ACC112 (cell line): ENCODE results near the gene DLG4.
A peak's percentile ranks its signal among the peaks of the same experiment; 100 is the strongest.
"Not testable (repeated sequence)": the region's sequence is repeated elsewhere in the genome, so short reads cannot be mapped to it uniquely, and the experiment has no call there.

Experiments used
- H2AFZ ChIP-seq: fragments of 200-600 bp; sonication (generic); one replicate; pipeline ENCODE4 v1.6.0; 2017; ENCODE audit warnings: antibody characterized with exemption, low read length; ENCODE audit not compliant: unreplicated experiment
- H3K27ac ChIP-seq: fragments of 200-600 bp; sonication (generic); 2 replicates; pipeline ENCODE4 v1.5.1; 2014; ENCODE audit warnings: low read depth, mild to moderate bottlenecking, antibody characterized with exemption, low read length, moderate library complexity
- H3K27me3 ChIP-seq: fragments of 200-600 bp; sonication (generic); 2 replicates; pipeline ENCODE4 v1.6.1; 2014; ENCODE audit warnings: mild to moderate bottlenecking, antibody characterized with exemption, low read length, moderate library complexity, mixed read lengths; ENCODE audit not compliant: insufficient read depth
- H3K36me3 ChIP-seq: fragments of 200-600 bp; sonication (generic); 2 replicates; pipeline ENCODE4 v1.6.1; 2016; ENCODE audit warnings: mild to moderate bottlenecking, antibody characterized with exemption, low read length, moderate library complexity, mixed read lengths; ENCODE audit not compliant: insufficient read depth
- H3K4me1 ChIP-seq: fragments of 200-600 bp; sonication (generic); one replicate; pipeline ENCODE4 v1.6.1; 2016; ENCODE audit warnings: low read length, mixed read lengths; ENCODE audit not compliant: insufficient read depth, unreplicated experiment, control insufficient read depth
- H3K4me3 ChIP-seq: fragments of 200-600 bp; sonication (generic); 2 replicates; pipeline ENCODE4 v1.5.1; 2014; ENCODE audit warnings: mild to moderate bottlenecking, low read depth, low read length
- H3K79me2 ChIP-seq: fragments of 200-600 bp; sonication (generic); one replicate; pipeline ENCODE4 v1.6.0; 2016; ENCODE audit warnings: low read length; ENCODE audit not compliant: control insufficient read depth, unreplicated experiment, insufficient read depth

The DLG4 gene

GRCh38 chr17:7248796-7249195 lies 29.2 kb upstream of the DLG4 start:
- H3K36me3 ChIP-seq: peaks cover 7% of the 10 kb centered on the region; the same call in 1 of the 2 replicates
- H3K79me2 ChIP-seq: peaks cover 59% of the 10 kb centered on the region
- H2AFZ ChIP-seq: no peak overlapping the region
- H3K4me3 ChIP-seq: peak overlapping the region; percentile 23; the same call in 1 of the 2 replicates
- no peak overlapping the region for H3K27ac ChIP-seq
- peaks cover 25% of the 10 kb centered on the region for H3K4me1 ChIP-seq
- H3K27me3 ChIP-seq: no peaks in the 10 kb centered on the region

- no peak overlapping the region for H2AFZ ChIP-seq
- peaks cover 51% of the 10 kb centered on the region for H3K79me2 ChIP-seq
- no peaks in the 10 kb centered on the region for H3K27me3 ChIP-seq
- peaks cover 22% of the 10 kb centered on the region for H3K4me1 ChIP-seq
- H3K4me3 ChIP-seq: no peak overlapping the region
- H3K27ac ChIP-seq: no peak overlapping the region
- peaks cover 2% of the 10 kb centered on the region; the same call in 1 of the 2 replicates for H3K36me3 ChIP-seq
Observed at GRCh38 chr17:7246779-7247178, 27.1 kb upstream of the DLG4 start.

GRCh38 chr17:7243838-7244237 lies 24.2 kb upstream of the DLG4 start:
- H3K79me2 ChIP-seq: peaks cover 50% of the 10 kb centered on the region
- H3K4me3 ChIP-seq, H3K27me3 ChIP-seq, H2AFZ ChIP-seq: not testable (repeated sequence)
- H3K27ac ChIP-seq: peak overlapping the region; percentile 96; the same call in 1 of the 2 replicates
- H3K4me1 ChIP-seq: peaks cover 23% of the 10 kb centered on the region
- peaks cover 14% of the 10 kb centered on the region; the same call in 1 of the 2 replicates for H3K36me3 ChIP-seq

GRCh38 chr17:7243453-7243729 lies 23.8 kb upstream of the DLG4 start:
- Histone ChIP-seq H3K4me3 (peak overlapping the region; percentile 91), H3K36me3 (peaks cover 14% of the 10 kb centered on the region; the same call in 1 of the 2 replicates), H2AFZ (no peak overlapping the region), H3K27ac (peak overlapping the region; percentile 96), H3K4me1 (peaks cover 21% of the 10 kb centered on the region), H3K27me3 (no peaks in the 10 kb centered on the region), H3K79me2 (peaks cover 50% of the 10 kb centered on the region)

- Histone ChIP-seq H2AFZ (peak overlapping the region; percentile 71), H3K4me1 (peaks cover 21% of the 10 kb centered on the region), H3K27ac (peak overlapping the region; percentile 96), H3K79me2 (peaks cover 46% of the 10 kb centered on the region), H3K27me3 (no peaks in the 10 kb centered on the region), H3K36me3 (peaks cover 14% of the 10 kb centered on the region; the same call in 1 of the 2 replicates), H3K4me3 (peak overlapping the region; percentile 91)
Observed at GRCh38 chr17:7242717-7243452, 23.2 kb upstream of the DLG4 start.

GRCh38 chr17:7241783-7242716 lies 22.4 kb upstream of the DLG4 start, which contains the start of gene GABARAP:
GABARAP (minus strand) TSS chr17:7242449; CDS start chr17:7242330, 119 bp downstream.
- H3K4me3 ChIP-seq: peak within 1 kb of the TSS; percentile 91
- H3K36me3 ChIP-seq: peaks cover 18% of the 10 kb centered on the region; the same call in 1 of the 2 replicates
- peaks cover 45% of the 10 kb centered on the region for H3K79me2 ChIP-seq
- H3K4me1 ChIP-seq: peaks cover 25% of the 10 kb centered on the region
- H2AFZ ChIP-seq: peak within 1 kb of the TSS; percentile 78
- peak within 1 kb of the TSS; percentile 96 for H3K27ac ChIP-seq
- H3K27me3 ChIP-seq: no peaks in the 10 kb centered on the region

- Histone ChIP-seq H3K36me3 (peaks cover 18% of the 10 kb centered on the region; the same call in 1 of the 2 replicates), H3K4me3 (peak overlapping the region; percentile 91), H3K27me3 (no peaks in the 10 kb centered on the region), H3K4me1 (peaks cover 27% of the 10 kb centered on the region), H3K27ac (peak overlapping the region; percentile 96), H2AFZ (no peak overlapping the region), H3K79me2 (peaks cover 48% of the 10 kb centered on the region)
Observed at GRCh38 chr17:7241090-7241733, 21.6 kb upstream of the DLG4 start.

GRCh38 chr17:7240375-7240774 lies 20.7 kb upstream of the DLG4 start:
- peaks cover 55% of the 10 kb centered on the region for H3K79me2 ChIP-seq
- peak overlapping the region; percentile 96; the same call in 1 of the 2 replicates for H3K27ac ChIP-seq
- H2AFZ ChIP-seq: no peak overlapping the region
- no peaks in the 10 kb centered on the region for H3K27me3 ChIP-seq
- H3K36me3 ChIP-seq: peaks cover 20% of the 10 kb centered on the region; the same call in 1 of the 2 replicates
- peaks cover 35% of the 10 kb centered on the region for H3K4me1 ChIP-seq
- H3K4me3 ChIP-seq: peak overlapping the region; percentile 91

- Histone ChIP-seq H3K4me1 (peaks cover 44% of the 10 kb centered on the region), H3K36me3 (peaks cover 24% of the 10 kb centered on the region; the same call in 1 of the 2 replicates), H3K27ac (peak within 1 kb of the TSS; percentile 96), H2AFZ (peak within 1 kb of the TSS; percentile 8), H3K79me2 (peaks cover 61% of the 10 kb centered on the region), H3K4me3 (peak within 1 kb of the TSS; percentile 97), H3K27me3 (no peaks in the 10 kb centered on the region)
Observed at GRCh38 chr17:7239091-7240027, 19.7 kb upstream of the DLG4 start, which contains the start of gene PHF23. PHF23 (minus strand) TSS chr17:7239457; CDS start chr17:7239279, 178 bp downstream.
